SU-DHL-6 (cell line): Measurements from ENCODE around the gene TNIP1.

Experiments
- H2AFZ ChIP-seq: fragments of 200-600 bp; sonication (generic); 2 replicates; pipeline ENCODE4 v1.6.1; 2014; ENCODE audit warnings: low read depth, mild to moderate bottlenecking, moderate library complexity, mixed read lengths, antibody characterized with exemption, low read length; ENCODE audit not compliant: severe bottlenecking
- H3F3A ChIP-seq: fragments of 200-600 bp; shearing (Covaris generic); 2 replicates; pipeline ENCODE4 v1.6.0; 2016; ENCODE audit warnings: antibody characterized with exemption, mild to moderate bottlenecking; ENCODE audit not compliant: insufficient read depth
- H3K27ac ChIP-seq: fragments of 200-600 bp; sonication (generic); 2 replicates; pipeline ENCODE4 v1.5.1; 2016; ENCODE audit warnings: low read depth, mild to moderate bottlenecking, low read length, moderate library complexity, mixed read lengths
- H3K27me3 ChIP-seq: fragments of 200-600 bp; sonication (generic), shearing (Covaris generic); 2 replicates; pipeline ENCODE4 v1.6.0; 2014; ENCODE audit warnings: mild to moderate bottlenecking, low read length
- H3K36me3 ChIP-seq: fragments of 200-600 bp; sonication (generic); 2 replicates; pipeline ENCODE4 v1.6.1; 2014; ENCODE audit warnings: mild to moderate bottlenecking, low read length, mixed read lengths
- H3K4me2 ChIP-seq: fragments of 300-600, 200-600 bp; shearing (Covaris generic), sonication (generic); 2 replicates; pipeline ENCODE4 v1.6.0; 2014; ENCODE audit warnings: low read length, low read depth, mild to moderate bottlenecking; ENCODE audit not compliant: poor library complexity, severe bottlenecking
- H3K4me3 ChIP-seq: fragments of 200-600 bp; sonication (generic); 2 replicates; pipeline ENCODE4 v1.5.1; 2014; ENCODE audit warnings: antibody characterized with exemption, low read length, mild to moderate bottlenecking, mixed read lengths; ENCODE audit not compliant: insufficient read depth, poor library complexity, severe bottlenecking
- H3K79me2 ChIP-seq: fragments of 200-600 bp; sonication (generic); 2 replicates; pipeline ENCODE4 v1.6.1; 2014; ENCODE audit warnings: mild to moderate bottlenecking, low read length, moderate library complexity; ENCODE audit not compliant: insufficient read depth
- H3K9ac ChIP-seq: fragments of 200-600 bp; sonication (generic); 2 replicates; pipeline ENCODE4 v1.7.0; 2014; ENCODE audit warnings: mild to moderate bottlenecking, low read length
- H3K9me2 ChIP-seq: fragments of 200-600 bp; sonication (generic); replicated peaks from 2 replicates; pipeline ENCODE4 v1.6.1; 2014; ENCODE audit warnings: low read length; ENCODE audit not compliant: insufficient read depth
- H3K9me3 ChIP-seq: fragments of 200-600 bp; sonication (generic); 2 replicates; pipeline ENCODE4 v1.6.1; 2014; ENCODE audit warnings: low read length, mixed read lengths; ENCODE audit not compliant: insufficient read depth
- H4K20me1 ChIP-seq: fragments of 200-600 bp; sonication (generic); 2 replicates; pipeline ENCODE4 v1.6.1; 2014; ENCODE audit warnings: low read depth, mild to moderate bottlenecking, antibody characterized with exemption, low read length, moderate library complexity, mixed read lengths
- EZH2phosphoT487 ChIP-seq: fragments of 200-600 bp; sonication (generic), shearing (Covaris generic); conservative IDR thresholded peaks from 2 replicates; pipeline ENCODE4 v1.6.1; 2018; ENCODE audit warnings: mild to moderate bottlenecking, antibody characterized with exemption, low read length, moderate library complexity, mixed read lengths
- TF ChIP-seq, protein P1 (sequence below): fragments of 200-600 bp; sonication (generic); IDR thresholded peaks from one replicate; pipeline ENCODE4 v1.5.1; 2017; ENCODE audit warnings: antibody characterized with exemption, mild to moderate bottlenecking, low read length, moderate library complexity; ENCODE audit not compliant: insufficient read depth, poor library complexity, severe bottlenecking

The TNIP1 gene

DNA sequence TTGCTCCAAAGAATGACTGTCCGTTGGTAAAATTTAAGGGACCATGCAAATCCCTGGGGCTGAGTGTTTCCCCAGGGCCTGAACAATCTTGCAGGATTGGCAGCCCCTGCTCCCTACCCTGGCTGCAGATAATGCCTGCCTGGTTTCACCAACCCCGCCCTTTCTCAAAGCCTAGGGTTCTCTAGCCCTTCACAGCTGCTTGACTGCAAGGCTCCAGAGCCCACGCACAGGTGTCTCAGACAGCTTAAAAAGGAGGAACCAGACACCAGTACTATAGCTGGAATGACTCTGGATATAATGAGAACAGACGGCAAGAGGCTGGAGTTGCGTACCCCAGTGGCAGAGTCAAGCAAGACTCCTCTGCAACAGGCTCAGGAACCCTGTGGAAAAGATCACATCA lies 25.2 kb upstream of the TNIP1 start:
- no peak overlapping the region for H3K9ac ChIP-seq
- no peaks in the 10 kb centered on the region for H3K79me2 ChIP-seq
- no peak overlapping the region for H3K4me2 ChIP-seq
- H3K4me3 ChIP-seq = no peak overlapping the region
- no peaks in the 10 kb centered on the region for H3K36me3 ChIP-seq
- TF ChIP-seq, protein P1, sequence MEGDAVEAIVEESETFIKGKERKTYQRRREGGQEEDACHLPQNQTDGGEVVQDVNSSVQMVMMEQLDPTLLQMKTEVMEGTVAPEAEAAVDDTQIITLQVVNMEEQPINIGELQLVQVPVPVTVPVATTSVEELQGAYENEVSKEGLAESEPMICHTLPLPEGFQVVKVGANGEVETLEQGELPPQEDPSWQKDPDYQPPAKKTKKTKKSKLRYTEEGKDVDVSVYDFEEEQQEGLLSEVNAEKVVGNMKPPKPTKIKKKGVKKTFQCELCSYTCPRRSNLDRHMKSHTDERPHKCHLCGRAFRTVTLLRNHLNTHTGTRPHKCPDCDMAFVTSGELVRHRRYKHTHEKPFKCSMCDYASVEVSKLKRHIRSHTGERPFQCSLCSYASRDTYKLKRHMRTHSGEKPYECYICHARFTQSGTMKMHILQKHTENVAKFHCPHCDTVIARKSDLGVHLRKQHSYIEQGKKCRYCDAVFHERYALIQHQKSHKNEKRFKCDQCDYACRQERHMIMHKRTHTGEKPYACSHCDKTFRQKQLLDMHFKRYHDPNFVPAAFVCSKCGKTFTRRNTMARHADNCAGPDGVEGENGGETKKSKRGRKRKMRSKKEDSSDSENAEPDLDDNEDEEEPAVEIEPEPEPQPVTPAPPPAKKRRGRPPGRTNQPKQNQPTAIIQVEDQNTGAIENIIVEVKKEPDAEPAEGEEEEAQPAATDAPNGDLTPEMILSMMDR = no peak
- TF ChIP-seq EZH2phosphoT487 = no peak
- H3F3A ChIP-seq = no peaks in the 10 kb centered on the region
- no peaks in the 10 kb centered on the region for H4K20me1 ChIP-seq
- H3K9me3 ChIP-seq = no peaks in the 10 kb centered on the region
- no peak overlapping the region for H3K27ac ChIP-seq
- H2AFZ ChIP-seq = no peak overlapping the region
- no peaks in the 10 kb centered on the region for H3K9me2 ChIP-seq
- H3K27me3 ChIP-seq = no peaks in the 10 kb centered on the region

DNA sequence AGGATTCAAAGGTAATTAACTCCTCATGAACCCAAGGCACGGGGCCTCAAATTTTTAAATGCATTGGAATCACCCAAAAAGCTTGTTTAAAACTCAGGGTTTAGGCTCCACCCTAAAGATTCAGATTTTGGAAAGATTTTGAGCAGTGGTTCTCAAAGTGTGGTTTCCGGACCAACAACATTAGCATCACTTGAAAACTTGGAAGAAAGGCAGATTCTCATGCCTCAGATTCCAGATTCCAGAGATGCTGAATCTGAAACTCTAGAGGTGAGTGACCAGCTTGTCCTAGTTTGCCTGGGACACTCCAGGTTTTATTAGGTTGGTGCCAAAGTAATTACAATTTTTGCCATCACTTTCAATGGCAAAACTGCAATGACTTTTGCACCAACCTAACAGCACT lies 24.7 kb upstream of the TNIP1 start:
- H4K20me1 ChIP-seq = no peaks in the 10 kb centered on the region
- no peak overlapping the region for H3K4me2 ChIP-seq
- H3K27ac ChIP-seq = no peak overlapping the region
- no peaks in the 10 kb centered on the region for H3K36me3 ChIP-seq
- no peaks in the 10 kb centered on the region for H3F3A ChIP-seq
- H3K27me3 ChIP-seq = no peaks in the 10 kb centered on the region
- H3K4me3 ChIP-seq = no peak overlapping the region
- H3K9me3 ChIP-seq = no peaks in the 10 kb centered on the region
- no peak overlapping the region for H3K9ac ChIP-seq
- TF ChIP-seq EZH2phosphoT487 = no peak
- TF ChIP-seq, protein P1 = no peak
- H3K9me2 ChIP-seq = no peaks in the 10 kb centered on the region
- H2AFZ ChIP-seq = no peak overlapping the region
- no peaks in the 10 kb centered on the region for H3K79me2 ChIP-seq

DNA sequence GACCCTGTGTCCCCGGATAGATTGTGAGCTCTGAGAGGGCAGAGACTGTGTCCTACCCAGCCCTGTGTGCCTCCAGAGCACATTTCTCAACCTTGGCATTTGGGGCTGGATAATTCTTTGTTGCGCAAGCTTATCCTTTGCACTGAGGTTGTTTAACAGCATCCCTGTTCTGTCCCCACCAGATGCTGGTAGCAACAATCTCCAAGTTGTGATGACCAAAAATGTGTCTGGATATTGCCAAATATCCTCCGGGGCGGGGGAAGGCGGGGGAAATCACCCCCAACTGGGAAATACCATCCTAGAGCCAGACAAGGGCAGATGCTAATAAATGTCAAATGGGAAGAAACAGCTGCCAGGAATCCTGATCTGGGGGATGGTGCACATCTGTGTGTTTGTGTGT lies 24.0 kb upstream of the TNIP1 start:
- no peaks in the 10 kb centered on the region for H3F3A ChIP-seq
- H3K9me2 ChIP-seq = no peaks in the 10 kb centered on the region
- TF ChIP-seq, protein P1 = no peak
- no peak for TF ChIP-seq EZH2phosphoT487
- no peaks in the 10 kb centered on the region for H3K36me3 ChIP-seq
- no peak overlapping the region for H3K4me2 ChIP-seq
- H3K9me3 ChIP-seq = no peaks in the 10 kb centered on the region
- no peak overlapping the region for H3K4me3 ChIP-seq
- H3K27me3 ChIP-seq = no peaks in the 10 kb centered on the region
- no peaks in the 10 kb centered on the region for H3K79me2 ChIP-seq
- H4K20me1 ChIP-seq = no peaks in the 10 kb centered on the region
- H2AFZ ChIP-seq = no peak overlapping the region
- H3K27ac ChIP-seq = no peak overlapping the region
- no peak overlapping the region for H3K9ac ChIP-seq
